Effector memory CD4-positive, alpha-beta T cell (primary cell): ENCODE data around the gene ZNF276.
A peak's percentile ranks its signal among the peaks of the same experiment; 100 is the strongest.
"Not testable (repeated sequence)": the region's sequence is repeated elsewhere in the genome, so short reads cannot be mapped to it uniquely, and the experiment has no call there.

Experiments used
- DNase-seq, 3 donors: peaks; one replicate each; pipeline ENCODE4 v3.0.0-alpha.2; 2020
- H3K27ac ChIP-seq: 2 replicates; pipeline ENCODE4 v1.7.0; 2013; ENCODE audit warnings: mild to moderate bottlenecking, low read length, moderate library complexity; ENCODE audit not compliant: insufficient read depth, poor library complexity, severe bottlenecking
- H3K27me3 ChIP-seq: replicated peaks from 2 replicates; pipeline ENCODE4 v1.7.0; 2013; ENCODE audit warnings: mild to moderate bottlenecking, low read length; ENCODE audit not compliant: insufficient read depth, control insufficient read depth, poor library complexity, severe bottlenecking
- H3K36me3 ChIP-seq: 2 replicates; pipeline ENCODE4 v1.7.0; 2013; ENCODE audit warnings: mild to moderate bottlenecking, low read length, moderate library complexity; ENCODE audit not compliant: control insufficient read depth, insufficient read depth
- H3K4me1 ChIP-seq: 2 replicates; pipeline ENCODE4 v1.7.0; 2013; ENCODE audit warnings: low read length, mild to moderate bottlenecking; ENCODE audit not compliant: control insufficient read depth, insufficient read depth, poor library complexity, severe bottlenecking
- H3K4me3 ChIP-seq: 2 replicates; pipeline ENCODE4 v1.7.0; 2013; ENCODE audit warnings: low read length, low read depth, mild to moderate bottlenecking; ENCODE audit not compliant: insufficient read depth, poor library complexity, severe bottlenecking
- H3K9me3 ChIP-seq: 2 replicates; pipeline ENCODE4 v1.7.0; 2013; ENCODE audit warnings: mild to moderate bottlenecking, low read length, moderate library complexity; ENCODE audit not compliant: control insufficient read depth

ZNF276 gene

GRCh38 chr16:89689621-89690020, 31.7 kb upstream of the ZNF276 start:
- not testable (repeated sequence) for DNase-seq, H3K27me3 ChIP-seq, H3K9me3 ChIP-seq, H3K4me1 ChIP-seq, H3K4me3 ChIP-seq, H3K27ac ChIP-seq
- peaks cover 31% of the 10 kb centered on the region for H3K36me3 ChIP-seq

- DNase-seq: no peak
- Histone ChIP-seq H3K27me3 (no peaks in the 10 kb centered on the region), H3K36me3 (peaks cover 37% of the 10 kb centered on the region)
These were observed 30.9 kb upstream of the ZNF276 start for GRCh38 chr16:89690392-89690901.

GRCh38 chr16:89691231-89691985, 29.9 kb upstream of the ZNF276 start:
- no peaks in the 10 kb centered on the region for H3K27me3 ChIP-seq
- no peaks in the 10 kb centered on the region for H3K9me3 ChIP-seq
- H3K4me1 ChIP-seq: peaks cover 10% of the 10 kb centered on the region
- no peak for DNase-seq
- H3K4me3 ChIP-seq: no peak overlapping the region
- H3K36me3 ChIP-seq: peaks cover 42% of the 10 kb centered on the region
- no peak overlapping the region for H3K27ac ChIP-seq

More at GRCh38 chr16:89690392-89690901, 30.9 kb upstream of the ZNF276 start:
- Histone ChIP-seq H3K27ac (no peak overlapping the region), H3K9me3 (no peaks in the 10 kb centered on the region), H3K4me3 (no peak overlapping the region), H3K4me1 (peaks cover 7% of the 10 kb centered on the region)

GRCh38 chr16:89691986-89692569, 29.3 kb upstream of the ZNF276 start:
- H3K9me3 ChIP-seq: no peaks in the 10 kb centered on the region
- H3K4me3 ChIP-seq: no peak overlapping the region
- H3K27me3 ChIP-seq: no peaks in the 10 kb centered on the region
- no peak overlapping the region for H3K27ac ChIP-seq
- H3K36me3 ChIP-seq: peaks cover 42% of the 10 kb centered on the region
- H3K4me1 ChIP-seq: peaks cover 16% of the 10 kb centered on the region
- no peak for DNase-seq

GRCh38 chr16:89693289-89693731, 28.0 kb upstream of the ZNF276 start:
- H3K4me1 ChIP-seq: peaks cover 11% of the 10 kb centered on the region
- no peak for DNase-seq
- no peaks in the 10 kb centered on the region for H3K9me3 ChIP-seq
- H3K4me3 ChIP-seq: no peak overlapping the region
- H3K27me3 ChIP-seq: no peaks in the 10 kb centered on the region
- H3K27ac ChIP-seq: no peak overlapping the region
- H3K36me3 ChIP-seq: peaks cover 45% of the 10 kb centered on the region

GRCh38 chr16:89693931-89694783, 27.2 kb upstream of the ZNF276 start:
- Histone ChIP-seq H3K36me3 (peaks cover 45% of the 10 kb centered on the region), H3K9me3 (no peaks in the 10 kb centered on the region), H3K4me3 (no peak overlapping the region), H3K27me3 (no peaks in the 10 kb centered on the region), H3K27ac (no peak overlapping the region), H3K4me1 (peaks cover 11% of the 10 kb centered on the region)
- DNase-seq: no peak

GRCh38 chr16:89694784-89695085, 26.6 kb upstream of the ZNF276 start:
- H3K9me3 ChIP-seq, H3K4me3 ChIP-seq, H3K27me3 ChIP-seq, H3K27ac ChIP-seq, DNase-seq: not testable (repeated sequence)
- H3K36me3 ChIP-seq: peaks cover 45% of the 10 kb centered on the region
- H3K4me1 ChIP-seq: peaks cover 12% of the 10 kb centered on the region

GRCh38 chr16:89695086-89695874, 26.1 kb upstream of the ZNF276 start:
- DNase-seq: no peak
- Histone ChIP-seq H3K4me3 (no peak overlapping the region), H3K4me1 (peaks cover 17% of the 10 kb centered on the region), H3K27ac (no peak overlapping the region), H3K27me3 (no peaks in the 10 kb centered on the region), H3K9me3 (no peaks in the 10 kb centered on the region), H3K36me3 (peaks cover 44% of the 10 kb centered on the region)

- Histone ChIP-seq H3K9me3 (no peaks in the 10 kb centered on the region), H3K27me3 (no peaks in the 10 kb centered on the region), H3K4me3 (no peak overlapping the region), H3K27ac (peak overlapping the region; percentile 32), H3K4me1 (peaks cover 25% of the 10 kb centered on the region), H3K36me3 (peaks cover 40% of the 10 kb centered on the region)
- no peak for DNase-seq
These were observed 25.3 kb upstream of the ZNF276 start for GRCh38 chr16:89695875-89696669.
